HG03378 (cell line): ENCODE data around the gene HCK.
A peak's percentile ranks its signal among the peaks of the same experiment; 100 is the strongest.

Source experiments
- ATAC-seq: cut with Tn5 transposase; IDR thresholded peaks from one replicate; pipeline ENCODE4 v1.9.1; 2021; ENCODE audit warnings: mild to moderate bottlenecking, moderate library complexity; ENCODE audit not compliant: unreplicated experiment

The HCK gene

GRCh38 chr20:32124916-32125454, 72.9 kb downstream of the HCK start:
- ATAC-seq = no peak

- ATAC-seq = no peak
Measured at GRCh38 chr20:32125506-32125905, 73.5 kb downstream of the HCK start.

GRCh38 chr20:32126919-32127318, 74.9 kb downstream of the HCK start:
- no peak for ATAC-seq

DNA sequence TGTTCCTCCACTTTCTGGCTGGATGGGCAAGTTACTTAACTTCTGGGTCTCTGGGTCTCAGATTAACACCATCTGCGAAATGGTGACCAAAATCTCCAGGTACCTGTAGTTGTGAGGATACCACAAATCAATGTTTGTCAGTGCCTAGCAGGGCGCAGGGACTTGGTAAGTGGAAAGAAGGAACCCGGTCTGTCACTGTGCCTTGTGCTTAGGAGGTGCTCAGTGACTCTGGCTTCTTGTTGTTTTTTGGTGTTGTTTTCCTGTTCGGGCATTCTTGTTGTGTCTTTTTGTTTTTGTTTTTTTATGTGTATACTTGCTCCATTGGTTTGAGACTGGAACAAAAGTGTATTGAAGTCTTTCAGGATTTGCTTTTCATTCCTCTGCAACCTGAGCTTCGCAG, 75.3 kb downstream of the HCK start:
- ATAC-seq = no peak

- ATAC-seq = no peak
Measured at GRCh38 chr20:32128167-32128566, 76.1 kb downstream of the HCK start.

GRCh38 chr20:32129863-32130262, 77.8 kb downstream of the HCK start:
- no peak for ATAC-seq

DNA sequence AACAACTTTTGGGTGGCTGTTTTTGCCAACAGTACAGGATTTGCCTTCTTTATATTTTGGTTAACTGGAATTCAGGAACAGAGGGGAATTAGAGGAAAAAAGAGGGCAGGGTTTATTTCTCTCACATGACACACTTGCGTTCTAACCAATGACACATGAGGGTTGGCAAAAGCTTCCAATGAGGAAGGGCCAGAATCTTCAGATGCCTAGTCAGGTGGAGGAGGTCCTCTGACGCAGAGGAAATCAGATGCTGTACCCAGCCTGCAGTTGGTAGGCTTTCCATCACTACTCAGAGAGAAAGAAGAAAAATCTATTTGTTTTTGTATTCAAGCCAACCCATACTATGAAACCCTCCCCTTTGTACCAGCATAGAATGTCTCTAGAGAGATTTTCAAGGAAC, 78.3 kb downstream of the HCK start:
- no peak for ATAC-seq

GRCh38 chr20:32130965-32131364, 78.9 kb downstream of the HCK start:
- ATAC-seq = no peak

- peak; percentile 70 for ATAC-seq
Measured at GRCh38 chr20:32132911-32133549, 81.0 kb downstream of the HCK start.

DNA sequence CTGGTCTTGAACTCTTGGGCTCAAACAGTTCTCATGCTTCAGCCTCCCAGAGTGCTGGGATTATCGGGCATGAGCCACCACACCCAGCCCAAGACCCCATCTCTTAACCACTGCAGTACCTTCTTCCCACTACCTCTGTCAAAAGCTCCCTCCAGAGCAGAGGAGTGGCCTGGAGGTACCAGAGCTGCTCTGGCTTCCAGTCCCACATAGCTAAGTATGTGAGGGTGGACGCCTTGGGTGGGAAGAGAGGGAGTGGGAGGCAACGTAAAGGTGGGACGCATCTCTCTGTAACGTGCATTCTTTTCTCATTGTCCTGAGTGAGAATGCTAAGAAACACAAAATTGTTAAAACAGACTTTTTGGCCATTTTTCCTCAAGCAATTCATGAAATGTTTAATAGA, 82.0 kb downstream of the HCK start:
- ATAC-seq = no peak

- ATAC-seq = no peak
Measured at GRCh38 chr20:32135983-32136515, 84.0 kb downstream of the HCK start.

- ATAC-seq = no peak
Measured at GRCh38 chr20:32138921-32139320, 86.9 kb downstream of the HCK start.

GRCh38 chr20:32139947-32140346, 87.9 kb downstream of the HCK start:
- no peak for ATAC-seq

DNA sequence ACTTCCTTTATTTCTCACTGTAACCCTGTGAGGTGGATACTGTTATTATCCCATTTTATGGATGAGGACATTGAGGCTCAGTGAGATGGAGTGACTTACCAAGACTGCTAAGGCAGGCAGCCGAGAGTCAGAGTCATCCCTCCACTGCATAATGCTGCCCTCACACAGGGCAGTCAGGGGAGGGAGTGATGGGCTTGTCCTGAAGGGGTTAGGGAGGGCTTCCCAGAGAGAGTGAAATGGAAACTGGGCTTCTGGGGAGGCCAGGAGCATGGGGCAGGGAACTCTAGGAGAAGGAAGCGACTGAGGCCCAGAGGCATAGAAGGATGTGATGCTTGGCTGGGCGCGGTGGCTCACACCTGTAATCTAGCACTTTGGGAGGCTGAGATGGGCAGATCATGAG, 88.6 kb downstream of the HCK start:
- no peak for ATAC-seq

GRCh38 chr20:32141465-32141980, 89.5 kb downstream of the HCK start:
- ATAC-seq = no peak

GRCh38 chr20:32142088-32142487, 90.0 kb downstream of the HCK start:
- ATAC-seq = no peak

GRCh38 chr20:32142991-32143390, 90.9 kb downstream of the HCK start:
- no peak for ATAC-seq

- no peak for ATAC-seq
Measured at GRCh38 chr20:32144898-32145662, 93.0 kb downstream of the HCK start.

- no peak for ATAC-seq
Measured at GRCh38 chr20:32149566-32150170, 97.6 kb downstream of the HCK start.

DNA sequence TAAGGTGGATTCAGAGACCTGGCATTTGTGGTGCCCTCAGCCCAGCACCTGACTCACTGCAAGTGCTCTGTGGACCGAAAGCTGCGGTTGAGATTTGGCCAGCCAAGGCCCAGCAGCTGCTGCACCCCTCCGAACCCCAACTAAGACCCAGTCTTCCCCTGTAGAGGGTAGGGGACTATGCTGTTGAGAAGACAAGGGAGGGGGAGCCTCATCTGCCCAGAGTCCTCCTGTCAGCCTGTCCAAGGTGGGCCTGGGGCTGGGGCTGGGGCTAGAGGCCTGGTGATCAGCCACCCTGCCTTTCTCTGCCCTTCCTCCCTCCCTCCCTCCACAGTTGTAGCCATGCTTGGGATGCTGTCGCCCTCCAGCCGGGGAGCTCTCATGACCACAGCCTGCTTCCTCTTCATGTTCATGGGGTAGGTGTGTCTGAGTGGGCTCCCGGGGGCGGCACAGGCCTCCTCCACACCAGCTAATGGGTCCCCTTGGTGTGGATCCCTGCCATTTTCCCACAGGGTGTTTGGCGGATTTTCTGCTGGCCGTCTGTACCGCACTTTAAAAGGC, 98.3 kb downstream of the HCK start:
- no peak for ATAC-seq
